Activated T-cell treated with anti-CD3 and anti-CD28 coated beads for 48 hours (primary cell): ENCODE data around the gene MED25.
A peak's percentile ranks its signal among the peaks of the same experiment; 100 is the strongest.

Source experiments
- DNase-seq: peaks from one replicate; pipeline ENCODE4 v3.0.0-alpha.2; 2020; ENCODE audit warnings: low read depth

MED25 gene

GRCh38 chr19:49799271-49799797 is 18.8 kb upstream of the MED25 start:
- DNase-seq, result no peak

GRCh38 chr19:49799798-49800376 is 18.2 kb upstream of the MED25 start:
- DNase-seq, result no peak

GRCh38 chr19:49800771-49801170 is 17.3 kb upstream of the MED25 start:
- no peak for DNase-seq

- DNase-seq, result no peak
Measured at GRCh38 chr19:49801401-49801888, 16.6 kb upstream of the MED25 start.

GRCh38 chr19:49801966-49802661 is 16.0 kb upstream of the MED25 start:
- DNase-seq, result no peak

GRCh38 chr19:49802836-49803528 is 15.1 kb upstream of the MED25 start:
- no peak for DNase-seq

- DNase-seq, result no peak
Measured at GRCh38 chr19:49803529-49803856, 14.6 kb upstream of the MED25 start.

GRCh38 chr19:49805822-49806619 is 12.1 kb upstream of the MED25 start:
- no peak for DNase-seq

- DNase-seq, result no peak
Measured at GRCh38 chr19:49806620-49806959, 11.5 kb upstream of the MED25 start.

- no peak for DNase-seq
Measured at GRCh38 chr19:49807058-49807903, 10.8 kb upstream of the MED25 start.

GRCh38 chr19:49807904-49808675 is 10.0 kb upstream of the MED25 start:
- no peak for DNase-seq

GRCh38 chr19:49808711-49809159 is 9.4 kb upstream of the MED25 start:
- peak; percentile 78 for DNase-seq

- DNase-seq, result peak; percentile 36
Measured at GRCh38 chr19:49809160-49809940, 8.7 kb upstream of the MED25 start.

- no peak for DNase-seq
Measured at GRCh38 chr19:49809941-49810389, 8.1 kb upstream of the MED25 start.

GRCh38 chr19:49811328-49811727 is 6.8 kb upstream of the MED25 start:
- DNase-seq, result no peak

- no peak for DNase-seq
Measured at GRCh38 chr19:49812452-49812996, 5.6 kb upstream of the MED25 start.

GRCh38 chr19:49812997-49813861 is 4.9 kb upstream of the MED25 start, which contains the start of gene FUZ:
Gene FUZ, minus strand, starts transcription at chr19:49813292. Its CDS starts 186 bp downstream, at chr19:49813106.
- DNase-seq, result peak; percentile 84

- no peak for DNase-seq
Measured at GRCh38 chr19:49814010-49814409, 4.1 kb upstream of the MED25 start.
